Mesothelial cell of epicardium (in vitro differentiated cells): ENCODE measurements around the gene GPRIN2. TPM values are rescaled to one million over a fixed set of nuclear protein-coding genes. Genes with fewer than 3 reads are reported as not detected.

Experiments
- DNase-seq, 2 experiments: peaks; one replicate each; pipeline ENCODE4 v3.0.0; 2021; ENCODE audit warnings: low spot score in 2 of 2; ENCODE audit not compliant: unreplicated experiment in 2 of 2
- H3K27ac Mint-ChIP-seq: 2 replicates; pipeline ENCODE4 v1.8.0; 2021; ENCODE audit warnings: mixed read lengths
- H3K27me3 Mint-ChIP-seq: 2 replicates; pipeline ENCODE4 v1.8.0; 2021; ENCODE audit warnings: low read depth, mixed read lengths
- H3K36me3 Mint-ChIP-seq: 2 replicates; pipeline ENCODE4 v1.8.0; 2021; ENCODE audit warnings: mixed read lengths
- H3K4me1 Mint-ChIP-seq: 2 replicates; pipeline ENCODE4 v1.8.0; 2021; ENCODE audit warnings: mixed read lengths
- H3K4me3 Mint-ChIP-seq: 2 replicates; pipeline ENCODE4 v1.8.0; 2021; ENCODE audit warnings: mild to moderate bottlenecking, moderate library complexity, mixed read lengths
- H3K9me3 Mint-ChIP-seq: 2 replicates; pipeline ENCODE4 v1.8.0; 2021; ENCODE audit warnings: mixed read lengths
- CTCF ChIP-seq: fragments of 200-600 bp; sonication (generic); IDR thresholded peaks from one replicate; pipeline ENCODE4 v1.5.0; 2021; ENCODE audit warnings: antibody characterized with exemption; ENCODE audit not compliant: unreplicated experiment
- total RNA-seq: library from RNA; stranded (reverse); gene quantifications from 3 replicates; pipeline ENCODE4 v1.2.1, GENCODE V29; 2021

Gene GPRIN2
- total RNA-seq, 1 donor from 2014 or later = 19.6 TPM

- Mint-ChIP-seq H3K4me3 (peak overlapping the region; percentile 47), H3K36me3 (no peaks in the 10 kb centered on the region), H3K9me3 (no peaks in the 10 kb centered on the region), H3K4me1 (peaks cover 17% of the 10 kb centered on the region), H3K27me3 (no peaks in the 10 kb centered on the region), H3K27ac (peak overlapping the region; percentile 67)
- peak in 1 of 2 experiments; percentile 12 for DNase-seq
- TF ChIP-seq CTCF = no peak
These were observed 14.5 kb downstream of the GPRIN2 start for GRCh38 chr10:46541735-46542566.

- no peaks in the 10 kb centered on the region for H3K9me3 Mint-ChIP-seq
- H3K36me3 Mint-ChIP-seq = no peaks in the 10 kb centered on the region
- peaks cover 17% of the 10 kb centered on the region for H3K4me1 Mint-ChIP-seq
- H3K4me3 Mint-ChIP-seq = peak overlapping the region; percentile 62
- DNase-seq = peak; percentile 76 to 84
- H3K27me3 Mint-ChIP-seq = peaks cover 2% of the 10 kb centered on the region
- H3K27ac Mint-ChIP-seq = no peak overlapping the region
- peak; percentile 75 for TF ChIP-seq CTCF
These were observed 15.3 kb downstream of the GPRIN2 start for GRCh38 chr10:46541017-46541661.

- no peak for TF ChIP-seq CTCF
- Mint-ChIP-seq H3K27me3 (peaks cover 2% of the 10 kb centered on the region), H3K4me3 (peak overlapping the region; percentile 61), H3K36me3 (no peaks in the 10 kb centered on the region), H3K9me3 (no peaks in the 10 kb centered on the region), H3K27ac (peak overlapping the region; percentile 92), H3K4me1 (peaks cover 17% of the 10 kb centered on the region)
- peak in 1 of 2 experiments; percentile 14 for DNase-seq
These were observed 15.9 kb downstream of the GPRIN2 start for GRCh38 chr10:46540412-46541016.

GRCh38 chr10:46539596-46540411 lies 16.7 kb downstream of the GPRIN2 start:
- Mint-ChIP-seq H3K4me1 (peaks cover 17% of the 10 kb centered on the region), H3K4me3 (peak overlapping the region; percentile 61), H3K27me3 (peaks cover 2% of the 10 kb centered on the region), H3K9me3 (no peaks in the 10 kb centered on the region), H3K36me3 (no peaks in the 10 kb centered on the region), H3K27ac (peak overlapping the region; percentile 92)
- DNase-seq = no peak
- TF ChIP-seq CTCF = no peak

- Mint-ChIP-seq H3K27me3 (peaks cover 2% of the 10 kb centered on the region), H3K9me3 (no peaks in the 10 kb centered on the region), H3K36me3 (no peaks in the 10 kb centered on the region), H3K4me1 (peaks cover 17% of the 10 kb centered on the region), H3K27ac (peak overlapping the region; percentile 45), H3K4me3 (no peak overlapping the region)
- DNase-seq = no peak
- no peak for TF ChIP-seq CTCF
These were observed 17.6 kb downstream of the GPRIN2 start for GRCh38 chr10:46538717-46539426.
